HepG2 (cell line): Measurements from ENCODE around the gene AKTIP. TPM values are rescaled to one million over a fixed set of nuclear protein-coding genes. Genes with fewer than 3 reads are reported as not detected.

ENCODE experiments used
- DMTF1 ChIP-seq: sonication (generic); formaldehyde crosslinking; IDR thresholded peaks from 2 replicates; pipeline ENCODE4 v1.4.0; 2020; ENCODE audit warnings: mild to moderate bottlenecking, missing genetic modification reagents
- DR1 ChIP-seq: sonication (generic); formaldehyde crosslinking; IDR thresholded peaks from 2 replicates; pipeline ENCODE4 v1.8.0; 2021; ENCODE audit warnings: mild to moderate bottlenecking, missing genetic modification reagents, inconsistent platforms
- FOSL2 ChIP-seq: sonication (generic); formaldehyde crosslinking; IDR thresholded peaks from 2 replicates; pipeline ENCODE4 v1.4.0; 2020; ENCODE audit warnings: missing genetic modification reagents
- FUBP1 ChIP-seq: sonication (generic); formaldehyde crosslinking; IDR thresholded peaks from 2 replicates; pipeline ENCODE4 v1.5.1; 2020; ENCODE audit warnings: missing genetic modification reagents, mild to moderate bottlenecking, borderline replicate concordance
- GZF1 ChIP-seq: sonication (generic); formaldehyde crosslinking; IDR thresholded peaks from 2 replicates; pipeline ENCODE4 v1.5.1; 2020; ENCODE audit warnings: mild to moderate bottlenecking, missing genetic modification reagents
- HMG20B ChIP-seq: conservative IDR thresholded peaks from 2 replicates; pipeline ENCODE4 v1.6.1; 2016; ENCODE audit warnings: missing genetic modification reagents, missing compliant biosample characterization
- MBNL3 ChIP-seq: fragments of 250-450 bp; sonication (Bioruptor Pico); conservative IDR thresholded peaks from 2 replicates; pipeline ENCODE4 v1.8.0; 2022; ENCODE audit warnings: mild to moderate bottlenecking, inconsistent platforms
- MTA1 ChIP-seq: sonication (generic); formaldehyde crosslinking; IDR thresholded peaks from 2 replicates; pipeline ENCODE4 v1.4.0; 2020; ENCODE audit warnings: missing genetic modification reagents, mild to moderate bottlenecking, borderline replicate concordance
- MXD4 ChIP-seq: IDR thresholded peaks from 2 replicates; pipeline ENCODE4 v1.6.1; 2016; ENCODE audit warnings: mild to moderate bottlenecking, missing biosample characterization, missing genetic modification reagents
- MYNN ChIP-seq: sonication (generic); formaldehyde crosslinking; IDR thresholded peaks from 2 replicates; pipeline ENCODE4 v1.4.0; 2020; ENCODE audit warnings: mild to moderate bottlenecking, low read depth, missing genetic modification reagents
- PPARG ChIP-seq: conservative IDR thresholded peaks from 2 replicates; pipeline ENCODE4 v1.6.1; 2016; ENCODE audit warnings: missing biosample characterization, missing genetic modification reagents
- RELA ChIP-seq: sonication (generic); formaldehyde crosslinking; IDR thresholded peaks from 2 replicates; pipeline ENCODE4 v1.4.0; 2020; ENCODE audit warnings: missing genetic modification reagents
- ZBTB1 ChIP-seq: sonication (generic); formaldehyde crosslinking; IDR thresholded peaks from 2 replicates; pipeline ENCODE4 v1.4.0; 2020; ENCODE audit warnings: missing genetic modification reagents, borderline replicate concordance
- ZBTB3 ChIP-seq: sonication (generic); formaldehyde crosslinking; IDR thresholded peaks from 2 replicates; pipeline ENCODE4 v1.4.0; 2020; ENCODE audit warnings: low read depth, mild to moderate bottlenecking, moderate library complexity, missing genetic modification reagents, borderline replicate concordance
- ZFYVE20 ChIP-seq: sonication (generic); formaldehyde crosslinking; IDR thresholded peaks from 2 replicates; pipeline ENCODE4 v1.8.0; 2023; ENCODE audit warnings: low read depth, mild to moderate bottlenecking, moderate library complexity, missing genetic modification reagents, borderline replicate concordance
- ZNF224 ChIP-seq: sonication (generic); formaldehyde crosslinking; IDR thresholded peaks from 2 replicates; pipeline ENCODE4 v1.5.0; 2020; ENCODE audit warnings: mild to moderate bottlenecking, missing genetic modification reagents
- ZNF292 ChIP-seq: sonication (generic); formaldehyde crosslinking; IDR thresholded peaks from 2 replicates; pipeline ENCODE4 v1.8.1; 2022; ENCODE audit warnings: mild to moderate bottlenecking, low read depth, missing genetic modification reagents, borderline replicate concordance
- ZNF383 ChIP-seq: sonication (generic); formaldehyde crosslinking; IDR thresholded peaks from 2 replicates; pipeline ENCODE4 v1.4.0; 2020; ENCODE audit warnings: missing genetic modification reagents, mild to moderate bottlenecking, borderline replicate concordance
- ZNF564 ChIP-seq: sonication (generic); formaldehyde crosslinking; IDR thresholded peaks from 2 replicates; pipeline ENCODE4 v1.8.1; 2023; ENCODE audit warnings: mild to moderate bottlenecking, missing genetic modification reagents
- ZNF660 ChIP-seq: sonication (generic); formaldehyde crosslinking; IDR thresholded peaks from 2 replicates; pipeline ENCODE4 v1.5.1; 2020; ENCODE audit warnings: mild to moderate bottlenecking, low read depth, missing genetic modification reagents, borderline replicate concordance
- ZNF672 ChIP-seq: sonication (generic); formaldehyde crosslinking; IDR thresholded peaks from 2 replicates; pipeline ENCODE4 v1.8.1; 2022; ENCODE audit warnings: missing genetic modification reagents
- ZNF781 ChIP-seq: sonication (generic); formaldehyde crosslinking; IDR thresholded peaks from 2 replicates; pipeline ENCODE4 v1.5.1; 2020; ENCODE audit warnings: borderline replicate concordance, mild to moderate bottlenecking, missing genetic modification reagents; ENCODE audit errors: not compliant biosample characterization
- ZSCAN25 ChIP-seq: sonication (generic); formaldehyde crosslinking; IDR thresholded peaks from 2 replicates; pipeline ENCODE4 v1.8.0; 2022; ENCODE audit warnings: mild to moderate bottlenecking, missing genetic modification reagents
- polyA plus RNA-seq, 8 experiments: library from polyadenylated mRNA; depleted of rRNA in 3 of 8; stranded (reverse) in 7 of 8; unstranded in 1 of 8; fragments of >200 nt; fragmentation: Illumina TruSeq in 4 of 8; extraction: Trizol in 4 of 8; gene quantifications; 2 replicates each; pipeline versions ENCODE4 v1.2.1 to v1.2.3, GENCODE V29; 2011 to 2016; ENCODE audit warnings: low read depth in 4 of 8, missing spikeins in 1 of 8, mixed read lengths in 1 of 8; ENCODE audit not compliant: insufficient read depth in 1 of 8
- total RNA-seq, 5 experiments: library from RNA; depleted of rRNA; stranded (reverse); fragments of >200 nt; fragmentation: Illumina TruSeq; extraction: Trizol; gene quantifications; 2 replicates each; pipeline ENCODE4 v1.2.3, GENCODE V29; 2016; ENCODE audit warnings: low read depth in 1 of 5

Gene AKTIP
- total and polyA plus RNA-seq, 2 of the 13 experiments (the other 11 are each of a cell fraction or from before 2014, with no cell fraction given): 28.8 to 49.0 TPM

- TF ChIP-seq DR1 (CRISPR knock-in tag) (no peak), ZNF660 (CRISPR knock-in tag) (no peak), MBNL3 (no peak), RELA (no peak), GZF1 (CRISPR knock-in tag) (no peak), ZNF383 (CRISPR knock-in tag) (0 out of 2 replicates have a peak, but pooled peaks have one; percentile 65), FOSL2 (peak; percentile 33; the same call in 1 of the 2 replicates), MTA1 (CRISPR knock-in tag) (no peak), HMG20B (CRISPR knock-in tag) (0 out of 2 replicates have a peak, but pooled peaks have one; percentile 23), MXD4 (CRISPR knock-in tag) (peak; percentile 79), ZBTB3 (CRISPR knock-in tag) (no peak), ZNF672 (CRISPR knock-in tag) (no peak), ZFYVE20 (CRISPR knock-in tag) (no peak), PPARG (CRISPR knock-in tag) (no peak), ZNF564 (no peak), DMTF1 (CRISPR knock-in tag) (no peak), MYNN (CRISPR knock-in tag) (no peak), ZBTB1 (CRISPR knock-in tag) (no peak), FUBP1 (0 out of 2 replicates have a peak, but pooled peaks have one; percentile 52), ZSCAN25 (no peak), ZNF292 (CRISPR knock-in tag) (no peak), ZNF781 (CRISPR knock-in tag) (no peak), ZNF224 (CRISPR knock-in tag) (no peak)
These were observed 47.1 kb upstream of the AKTIP start (continued) for GRCh38 chr16:53549970-53550690.
